Upper lobe of right lung (tissue), 1 donor: Measurements from ENCODE around the gene MEGF11. TPM values are rescaled to one million over a fixed set of nuclear protein-coding genes. Genes with fewer than 3 reads are reported as not detected.

ENCODE experiments used
- ATAC-seq: fragments of 200-7000 bp; cut with Tn5 transposase; one replicate; pipeline ENCODE4 v1.9.1; 2020; ENCODE audit warnings: mild to moderate bottlenecking, moderate library complexity
- DNase-seq: peaks from one replicate; pipeline ENCODE4 v3.0.0-alpha.2; 2020
- H3K27ac ChIP-seq: fragments of 200-600 bp; one replicate; pipeline ENCODE4 v1.8.0; 2022
- H3K27me3 ChIP-seq: fragments of 200-600 bp; one replicate; pipeline ENCODE4 v1.8.0; 2022; ENCODE audit warnings: mild to moderate bottlenecking
- H3K36me3 ChIP-seq: fragments of 200-600 bp; one replicate; pipeline ENCODE4 v1.8.0; 2022
- H3K4me1 ChIP-seq: fragments of 200-600 bp; one replicate; pipeline ENCODE4 v1.8.0; 2022
- H3K4me3 ChIP-seq: fragments of 200-600 bp; one replicate; pipeline ENCODE4 v1.8.0; 2022; ENCODE audit warnings: mild to moderate bottlenecking
- H3K9me3 ChIP-seq: fragments of 200-600 bp; one replicate; pipeline ENCODE4 v1.8.0; 2022
- intact Hi-C: fragments of 100-400 bp; cut with DNase I; formaldehyde crosslinking; loops from one replicate; pipeline ENCODE4 v1.11.0; 2022
- total RNA-seq: library from RNA; stranded (reverse); fragmentation: NEBNext Ultra II Directional; extraction: Animal tissue kit (Norgen Biotek cat#: 25700); gene quantifications from one replicate; pipeline ENCODE4 v1.2.1, GENCODE V29; 2021
- TF ChIP-seq, protein P1 (sequence below): fragments of 200-600 bp; IDR thresholded peaks from one replicate; pipeline ENCODE4 v1.8.0; 2022; ENCODE audit warnings: antibody characterized with exemption
- donor health status: DM: no; HTN: yes; CAD: no; lungs with severe emphysema.

Gene MEGF11
- total RNA-seq, 1 donor from 2014 or later = 3.0 TPM

DNA sequence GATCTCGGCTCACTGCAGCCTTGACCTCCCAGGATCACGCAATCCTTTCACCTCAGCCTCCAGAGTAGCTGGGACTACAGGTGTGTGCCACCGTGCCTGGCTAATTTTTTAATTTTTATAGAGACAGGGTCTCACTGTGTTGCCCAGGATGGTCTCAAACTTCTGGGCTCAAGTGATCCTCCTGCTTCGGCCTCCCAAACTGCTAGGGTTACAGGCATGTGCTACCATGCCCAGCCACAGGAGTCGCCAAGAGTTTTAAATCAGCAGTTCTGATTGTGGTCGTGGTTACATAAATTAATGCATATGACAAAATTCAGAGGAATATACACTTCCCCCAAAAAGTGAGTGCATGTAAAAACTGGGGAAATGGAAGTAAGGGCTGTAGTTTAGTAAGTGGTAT lies 32.9 kb downstream of the MEGF11 start:
- TF ChIP-seq, protein P1, sequence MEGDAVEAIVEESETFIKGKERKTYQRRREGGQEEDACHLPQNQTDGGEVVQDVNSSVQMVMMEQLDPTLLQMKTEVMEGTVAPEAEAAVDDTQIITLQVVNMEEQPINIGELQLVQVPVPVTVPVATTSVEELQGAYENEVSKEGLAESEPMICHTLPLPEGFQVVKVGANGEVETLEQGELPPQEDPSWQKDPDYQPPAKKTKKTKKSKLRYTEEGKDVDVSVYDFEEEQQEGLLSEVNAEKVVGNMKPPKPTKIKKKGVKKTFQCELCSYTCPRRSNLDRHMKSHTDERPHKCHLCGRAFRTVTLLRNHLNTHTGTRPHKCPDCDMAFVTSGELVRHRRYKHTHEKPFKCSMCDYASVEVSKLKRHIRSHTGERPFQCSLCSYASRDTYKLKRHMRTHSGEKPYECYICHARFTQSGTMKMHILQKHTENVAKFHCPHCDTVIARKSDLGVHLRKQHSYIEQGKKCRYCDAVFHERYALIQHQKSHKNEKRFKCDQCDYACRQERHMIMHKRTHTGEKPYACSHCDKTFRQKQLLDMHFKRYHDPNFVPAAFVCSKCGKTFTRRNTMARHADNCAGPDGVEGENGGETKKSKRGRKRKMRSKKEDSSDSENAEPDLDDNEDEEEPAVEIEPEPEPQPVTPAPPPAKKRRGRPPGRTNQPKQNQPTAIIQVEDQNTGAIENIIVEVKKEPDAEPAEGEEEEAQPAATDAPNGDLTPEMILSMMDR = no peak

DNA sequence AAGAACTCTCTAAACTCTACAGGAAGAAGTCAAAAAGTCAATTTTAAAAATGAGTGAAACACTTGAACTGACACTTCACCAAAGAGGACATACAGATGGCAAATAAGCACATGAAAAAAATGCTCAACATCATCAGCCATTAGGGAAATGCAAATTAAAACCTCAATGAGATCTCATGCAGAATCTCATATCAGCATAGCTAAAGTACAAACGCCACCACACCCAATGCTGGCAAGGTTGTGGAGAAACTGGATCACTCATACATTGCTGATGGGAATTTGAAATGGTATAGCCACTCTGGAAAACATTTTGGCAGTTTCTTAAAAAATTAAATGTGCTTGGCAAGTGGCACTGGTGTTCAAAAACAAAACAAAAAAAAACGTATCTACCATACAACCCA lies 34.2 kb downstream of the MEGF11 start:
- ATAC-seq (no peak), DNase-seq (no peak)
- Histone ChIP-seq H3K4me3 (no peak overlapping the region), H3K27me3 (no peaks in the 10 kb centered on the region), H3K9me3 (no peaks in the 10 kb centered on the region), H3K36me3 (no peaks in the 10 kb centered on the region), H3K4me1 (no peaks in the 10 kb centered on the region), H3K27ac (no peak overlapping the region)
- intact Hi-C loops = no loop called here
- TF ChIP-seq, protein P1 = no peak

More for the DNA sequence above, 32.9 kb downstream of the MEGF11 start:
- ATAC-seq = peak; percentile 18
- Histone ChIP-seq H3K9me3 (no peaks in the 10 kb centered on the region), H3K4me1 (no peaks in the 10 kb centered on the region), H3K4me3 (no peak overlapping the region), H3K27me3 (no peaks in the 10 kb centered on the region), H3K36me3 (no peaks in the 10 kb centered on the region), H3K27ac (no peak overlapping the region)
- intact Hi-C loops = no loop called here
- DNase-seq = peak; percentile 25

GRCh38 chr15:66216806-66217205 lies 36.7 kb downstream of the MEGF11 start:
- Histone ChIP-seq H3K27me3 (no peaks in the 10 kb centered on the region), H3K4me3 (no peak overlapping the region), H3K9me3 (no peaks in the 10 kb centered on the region), H3K27ac (no peak overlapping the region), H3K4me1 (no peaks in the 10 kb centered on the region), H3K36me3 (no peaks in the 10 kb centered on the region)
- DNase-seq = peak; percentile 20
- no peak for ATAC-seq
- TF ChIP-seq, protein P1 = no peak
- intact Hi-C loops = no loop called here

- ATAC-seq (no peak), DNase-seq (no peak)
- Histone ChIP-seq H3K9me3 (no peaks in the 10 kb centered on the region), H3K36me3 (no peaks in the 10 kb centered on the region), H3K4me3 (no peak overlapping the region), H3K27me3 (no peaks in the 10 kb centered on the region), H3K4me1 (no peaks in the 10 kb centered on the region), H3K27ac (no peak overlapping the region)
- TF ChIP-seq, protein P1 = no peak
- intact Hi-C loops = no loop called here
Measured at GRCh38 chr15:66215811-66216210, 37.7 kb downstream of the MEGF11 start.

- no peak overlapping the region for H3K4me3 ChIP-seq
- ATAC-seq (no peak), DNase-seq (peak; percentile 19)
- H3K27me3 ChIP-seq = no peaks in the 10 kb centered on the region
- intact Hi-C loops = no loop called here
- H3K36me3 ChIP-seq = no peaks in the 10 kb centered on the region
- H3K9me3 ChIP-seq = no peaks in the 10 kb centered on the region
- no peak overlapping the region for H3K27ac ChIP-seq
- TF ChIP-seq, protein P1 = no peak
- H3K4me1 ChIP-seq = no peaks in the 10 kb centered on the region
Measured at GRCh38 chr15:66214246-66214645, 39.3 kb downstream of the MEGF11 start.

DNA sequence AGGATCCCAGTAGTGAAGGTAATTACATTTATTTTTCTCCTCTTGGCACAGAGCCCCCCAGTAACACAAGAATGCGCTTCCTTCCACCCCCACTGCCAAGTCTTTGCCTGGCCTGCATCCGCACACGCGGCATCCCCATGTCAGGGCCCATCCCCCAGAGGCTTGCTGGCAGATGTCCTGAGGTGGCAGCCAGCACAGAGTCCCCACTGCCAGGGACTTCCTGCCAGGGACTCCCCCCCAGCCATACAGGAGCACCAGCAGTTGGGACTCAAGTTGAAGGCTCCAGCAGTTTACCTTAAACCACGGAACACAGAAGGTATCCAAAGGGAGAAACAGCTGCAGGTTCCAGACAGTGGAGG lies 41.0 kb downstream of the MEGF11 start:
- DNase-seq (no peak), ATAC-seq (no peak)
- H3K4me1 ChIP-seq = no peaks in the 10 kb centered on the region
- intact Hi-C loops = no loop called here
- H3K27ac ChIP-seq = no peak overlapping the region
- H3K4me3 ChIP-seq = no peak overlapping the region
- H3K36me3 ChIP-seq = no peaks in the 10 kb centered on the region
- H3K9me3 ChIP-seq = no peaks in the 10 kb centered on the region
- TF ChIP-seq, protein P1 = no peak
- H3K27me3 ChIP-seq = no peaks in the 10 kb centered on the region
